Measurements from ENCODE around the gene TTC36. TPM values are rescaled to one million over a fixed set of nuclear protein-coding genes. Genes with fewer than 3 reads are reported as not detected.
"Not testable (repeated sequence)": the region's sequence is repeated elsewhere in the genome, so short reads cannot be mapped to it uniquely, and the experiment has no call there.

Gene TTC36
- total RNA-seq, 1 donor from 2014 or later: not detected

DNA sequence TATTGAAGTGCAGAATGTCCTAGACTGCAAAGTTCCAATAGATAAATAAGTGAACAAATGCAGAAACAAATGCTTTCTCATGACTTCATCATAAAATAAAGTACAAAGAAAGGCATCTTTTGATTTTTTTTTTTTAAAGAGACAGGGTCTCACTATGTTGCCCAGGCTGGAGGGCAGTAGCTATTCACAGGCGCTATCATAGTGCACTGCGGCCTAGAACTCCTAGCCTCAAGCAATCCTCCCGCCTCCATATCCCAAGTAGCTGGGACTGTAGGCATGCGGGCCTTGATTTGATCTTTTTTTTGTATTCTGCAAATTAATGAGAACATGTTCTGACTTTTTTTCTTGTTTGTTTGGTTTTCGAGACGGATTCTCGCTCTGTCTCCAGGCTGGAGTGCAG, 47.4 kb downstream of the TTC36 start:
- peaks cover 2% of the 10 kb centered on the region for H3K36me3 ChIP-seq (ENCODE audit: control insufficient read depth, insufficient read depth, low read length)
- no peak for FAIRE-seq
- TF ChIP-seq, protein P1, sequence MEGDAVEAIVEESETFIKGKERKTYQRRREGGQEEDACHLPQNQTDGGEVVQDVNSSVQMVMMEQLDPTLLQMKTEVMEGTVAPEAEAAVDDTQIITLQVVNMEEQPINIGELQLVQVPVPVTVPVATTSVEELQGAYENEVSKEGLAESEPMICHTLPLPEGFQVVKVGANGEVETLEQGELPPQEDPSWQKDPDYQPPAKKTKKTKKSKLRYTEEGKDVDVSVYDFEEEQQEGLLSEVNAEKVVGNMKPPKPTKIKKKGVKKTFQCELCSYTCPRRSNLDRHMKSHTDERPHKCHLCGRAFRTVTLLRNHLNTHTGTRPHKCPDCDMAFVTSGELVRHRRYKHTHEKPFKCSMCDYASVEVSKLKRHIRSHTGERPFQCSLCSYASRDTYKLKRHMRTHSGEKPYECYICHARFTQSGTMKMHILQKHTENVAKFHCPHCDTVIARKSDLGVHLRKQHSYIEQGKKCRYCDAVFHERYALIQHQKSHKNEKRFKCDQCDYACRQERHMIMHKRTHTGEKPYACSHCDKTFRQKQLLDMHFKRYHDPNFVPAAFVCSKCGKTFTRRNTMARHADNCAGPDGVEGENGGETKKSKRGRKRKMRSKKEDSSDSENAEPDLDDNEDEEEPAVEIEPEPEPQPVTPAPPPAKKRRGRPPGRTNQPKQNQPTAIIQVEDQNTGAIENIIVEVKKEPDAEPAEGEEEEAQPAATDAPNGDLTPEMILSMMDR (IDR thresholded peaks at IDR 0.05; ENCODE audit: insufficient read depth, low read length, severe bottlenecking): no peak
- no peak for DNase-seq (ENCODE audit: low read depth)
- no peaks in the 10 kb centered on the region for H3K27me3 ChIP-seq (ENCODE audit: control insufficient read depth, insufficient read depth, low read length)
- H3K4me3 ChIP-seq (ENCODE audit: low read depth, low read length): no peak overlapping the region

DNA sequence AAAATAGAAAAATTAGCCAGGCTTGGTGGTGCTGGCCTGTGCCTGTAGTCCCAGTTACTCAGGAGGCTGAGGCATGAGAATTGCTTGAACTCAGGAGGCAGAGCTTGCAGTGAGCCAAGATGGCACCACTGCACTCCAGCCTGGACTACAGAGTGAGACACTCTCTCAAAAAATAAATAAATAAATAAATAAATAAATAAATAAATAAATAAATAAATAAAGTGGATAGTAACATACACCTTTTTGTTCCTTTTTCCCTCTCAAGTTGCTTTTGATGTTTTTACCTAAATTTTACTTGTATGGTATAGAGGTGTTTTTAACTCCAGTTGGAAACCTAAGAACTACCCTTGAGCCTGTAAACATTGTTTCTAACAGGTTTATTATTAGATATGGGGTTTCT, 50.7 kb downstream of the TTC36 start:
- not testable (repeated sequence) for H3K27me3 ChIP-seq (ENCODE audit: control insufficient read depth, insufficient read depth, low read length); FAIRE-seq; DNase-seq (ENCODE audit: low read depth); H3K36me3 ChIP-seq (ENCODE audit: control insufficient read depth, insufficient read depth, low read length); H3K4me3 ChIP-seq (ENCODE audit: low read depth, low read length)

Other genes starting within 250 kb of the TTC36 start
- not detected in 2 replicates for gene CD3E, start 222.7 kb upstream of the TTC36 start, total RNA-seq
- gene CD3D, start 184.8 kb upstream of the TTC36 start, total RNA-seq: not detected in 2 replicates
- not detected in 2 replicates for gene CD3G, start 183.1 kb upstream of the TTC36 start, total RNA-seq
- 16.1 and 21.9 TPM in 2 replicates for gene UBE4A, start 167.9 kb upstream of the TTC36 start, total RNA-seq
- 61.1 and 113 TPM in 2 replicates for gene ATP5MG, start 125.9 kb upstream of the TTC36 start, total RNA-seq
- gene KMT2A, start 91.0 kb upstream of the TTC36 start, total RNA-seq: 14.0 and 20.6 TPM in 2 replicates
- gene TMEM25, start 3.7 kb downstream of the TTC36 start, total RNA-seq: 13.8 and 14.7 TPM in 2 replicates
- 19.8 and 21.3 TPM in 2 replicates for gene IFT46, start 38.5 kb downstream of the TTC36 start, total RNA-seq
- 66.7 and 79.2 TPM in 2 replicates for gene ARCN1, start 44.9 kb downstream of the TTC36 start, total RNA-seq
- 13.3 and 22.6 TPM in 2 replicates for gene PHLDB1, start 80.1 kb downstream of the TTC36 start, total RNA-seq
- gene TREH, start 152.2 kb downstream of the TTC36 start, total RNA-seq: not detected in 2 replicates

Data from bronchial epithelial cell (primary cell).